Central memory CD4-positive, alpha-beta T cell (primary cell): ENCODE measurements around the gene ARSH.
"Not testable (repeated sequence)": the region's sequence is repeated elsewhere in the genome, so short reads cannot be mapped to it uniquely, and the experiment has no call there.

Source experiments
- DNase-seq: peaks from one replicate; pipeline ENCODE4 v3.0.0; 2022

ARSH gene

GRCh38 chrX:3044196-3044595 lies 37.9 kb downstream of the ARSH start:
- no peak for DNase-seq

DNA sequence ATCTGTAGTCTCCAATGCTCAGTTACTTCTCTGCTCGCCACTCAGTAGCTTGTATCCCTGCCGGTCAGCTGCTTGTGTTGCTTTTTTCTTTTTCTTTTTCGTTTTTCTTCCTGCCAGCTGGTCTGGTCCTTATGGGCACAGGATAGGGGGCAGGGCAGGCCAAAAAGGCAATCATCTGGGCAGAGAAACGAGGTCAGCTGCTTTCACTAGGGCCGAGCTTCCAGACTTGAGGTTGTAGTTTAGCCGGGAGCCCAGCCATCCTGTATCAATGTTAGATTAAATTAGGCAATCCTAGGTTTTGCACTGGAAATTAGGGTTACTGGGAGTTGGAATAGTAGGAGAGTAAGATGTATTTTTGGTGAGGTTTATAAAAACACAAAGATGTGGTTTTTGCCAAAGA lies 38.3 kb downstream of the ARSH start:
- DNase-seq: no peak

DNA sequence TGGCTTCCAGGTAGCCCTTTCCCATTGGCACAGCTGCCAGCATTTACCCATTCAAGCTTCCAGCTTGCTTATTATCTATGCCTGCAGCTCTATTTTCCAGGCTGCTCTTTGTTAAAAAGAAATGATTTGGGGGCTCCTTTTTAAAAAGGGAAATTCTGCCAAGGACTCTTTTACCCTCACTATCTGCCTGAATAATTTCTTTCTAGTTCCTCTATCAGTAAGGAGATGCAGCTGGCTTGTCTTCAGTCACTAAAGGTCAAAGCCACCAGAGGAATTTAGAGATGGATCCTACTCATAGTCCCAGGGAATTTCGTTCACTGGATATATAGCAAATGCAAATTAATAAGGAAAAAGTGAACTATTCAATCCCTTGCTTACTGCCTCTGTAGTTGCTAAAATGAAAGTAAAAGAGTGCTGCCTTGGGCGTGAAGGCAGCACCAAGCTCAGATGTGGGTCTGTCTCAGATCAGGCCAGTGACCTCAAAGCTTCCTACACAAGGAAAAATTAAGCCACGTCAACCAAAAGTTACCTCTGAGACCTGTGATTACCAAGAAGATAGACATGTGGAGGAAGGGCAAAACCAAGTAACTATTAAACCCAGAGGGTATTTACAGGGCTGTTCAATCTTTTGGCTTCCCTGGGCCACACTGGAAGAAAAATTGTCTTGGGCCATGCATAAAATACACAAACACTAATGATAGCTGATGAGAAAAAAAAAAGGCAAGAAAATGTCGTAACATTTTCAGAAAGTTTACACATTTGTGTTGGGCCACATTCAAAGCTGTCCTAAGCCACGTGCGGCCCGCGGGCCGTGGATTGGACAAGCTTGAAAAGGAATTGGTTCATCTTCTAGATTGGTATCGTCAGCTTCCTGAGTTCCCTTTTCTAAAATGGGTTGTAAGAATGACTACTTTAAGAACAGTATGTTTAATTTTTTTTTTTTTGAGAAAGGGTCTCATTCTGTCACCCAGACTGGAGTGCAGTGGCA lies 40.2 kb downstream of the ARSH start:
- no peak for DNase-seq

GRCh38 chrX:3050523-3051175 lies 44.3 kb downstream of the ARSH start:
- DNase-seq: not testable (repeated sequence)

- DNase-seq: no peak
Observed at GRCh38 chrX:3052860-3053259, 46.5 kb downstream of the ARSH start.

DNA sequence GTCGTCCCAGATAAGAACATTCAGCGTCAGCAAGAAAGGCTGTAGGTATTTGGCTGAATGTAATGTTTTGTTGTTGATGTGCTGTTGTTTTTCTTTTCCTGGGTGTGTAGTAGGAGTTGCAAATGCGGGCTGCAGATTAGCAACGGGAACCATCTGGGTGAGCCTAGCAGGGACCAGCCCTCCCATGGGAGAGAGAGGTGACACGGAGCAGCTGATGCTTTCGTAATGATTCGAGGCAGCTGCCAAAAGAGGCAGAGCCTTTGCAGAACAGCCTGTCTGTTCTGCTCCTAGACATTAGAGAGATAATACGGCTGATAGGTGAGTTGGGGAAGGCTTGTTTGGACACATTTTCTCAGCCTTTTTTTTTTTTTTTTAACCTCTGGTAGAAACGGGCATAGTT lies 60.2 kb downstream of the ARSH start:
- no peak for DNase-seq

DNA sequence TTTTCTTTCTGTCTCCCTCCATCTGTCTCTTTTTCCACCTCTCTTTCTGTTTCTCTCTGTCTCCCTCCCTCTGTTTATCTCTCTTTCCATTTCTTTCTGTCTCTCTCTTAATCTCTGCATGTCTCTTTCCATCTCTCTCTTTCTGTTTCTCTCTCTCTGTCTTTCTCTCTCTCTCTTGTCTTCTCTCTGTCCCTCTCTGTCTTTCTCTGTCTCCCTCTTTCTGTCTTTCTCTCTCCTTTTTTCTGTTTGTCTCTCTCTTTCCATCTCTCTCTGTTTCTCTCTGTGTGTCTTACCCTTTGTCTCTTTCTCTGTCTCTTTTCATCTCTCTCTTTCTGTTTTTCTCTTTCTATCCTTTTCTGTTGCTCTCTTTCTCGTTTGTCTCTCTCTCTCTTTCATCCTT lies 69.6 kb downstream of the ARSH start:
- DNase-seq: no peak

DNA sequence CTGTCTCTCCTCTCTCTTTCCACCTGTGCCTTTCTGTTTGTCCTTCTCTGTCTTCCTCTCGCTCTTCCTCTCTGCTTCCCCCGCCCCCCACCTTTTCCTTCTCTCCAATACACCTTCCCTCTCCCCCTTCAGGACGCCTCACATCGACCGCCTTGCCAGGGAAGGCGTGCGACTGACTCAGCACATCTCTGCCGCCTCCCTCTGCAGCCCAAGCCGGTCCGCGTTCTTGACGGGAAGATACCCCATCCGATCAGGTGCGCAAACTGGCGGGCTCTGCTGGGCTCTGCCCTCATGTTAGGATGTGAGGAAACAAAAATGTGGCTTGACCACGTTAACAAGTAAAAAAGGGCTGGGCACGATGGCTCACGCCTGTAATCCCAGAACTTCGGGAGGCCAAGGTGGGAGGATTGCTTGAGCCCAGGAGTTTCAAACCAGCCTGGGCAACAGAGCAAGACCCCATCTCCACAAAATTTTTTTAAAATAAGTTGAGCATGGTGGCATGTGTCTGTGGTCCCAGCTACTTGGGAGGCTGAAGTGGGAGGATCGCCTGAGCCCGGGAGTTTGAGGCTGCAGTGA lies 70.2 kb downstream of the ARSH start:
- DNase-seq: no peak
